ENCODE data around the gene ZNF785. TPM values are rescaled to one million over a fixed set of nuclear protein-coding genes. Genes with fewer than 3 reads are reported as not detected.

Gene ZNF785
- total and polyA plus RNA-seq, 2 of the 13 experiments (the other 11 are each of a cell fraction or from before 2014, with no cell fraction given) = 0.01 TPM; not detected in 1

- TF ChIP-seq CSRNP2 (CRISPR knock-in tag; conservative IDR thresholded peaks at IDR 0.05; ENCODE audit: low read depth) (no peak), ZBTB2 (CRISPR knock-in tag; IDR thresholded peaks at IDR 0.05; ENCODE audit: low read depth) (no peak), RFXANK (CRISPR knock-in tag; IDR thresholded peaks at IDR 0.05) (0 out of 2 replicates have a peak, but pooled peaks have one; percentile 39), TAF1 (CRISPR knock-in tag; IDR thresholded peaks at IDR 0.05) (no peak), KLF13 (CRISPR knock-in tag; IDR thresholded peaks at IDR 0.05) (no peak), RARG (CRISPR knock-in tag; IDR thresholded peaks at IDR 0.05; ENCODE audit: low read depth) (no peak), PHF20 (CRISPR knock-in tag; IDR thresholded peaks at IDR 0.05) (0 out of 2 replicates have a peak, but pooled peaks have one; percentile 19), MBNL3 (CRISPR knock-in tag; conservative IDR thresholded peaks at IDR 0.05) (no peak), CSRNP1 (CRISPR knock-in tag; IDR thresholded peaks at IDR 0.05) (no peak), ZNF652 (CRISPR knock-in tag; IDR thresholded peaks at IDR 0.05; ENCODE audit: borderline replicate concordance, low read depth) (no peak), ZFP91 (CRISPR knock-in tag; IDR thresholded peaks at IDR 0.05; ENCODE audit: borderline replicate concordance) (no peak; the same call in 1 of the 2 replicates), HHEX (CRISPR knock-in tag; IDR thresholded peaks at IDR 0.05) (no peak), NR3C1 (CRISPR knock-in tag; IDR thresholded peaks at IDR 0.05) (no peak), ATF1 (CRISPR knock-in tag; IDR thresholded peaks at IDR 0.05) (no peak), MATR3 (CRISPR knock-in tag; IDR thresholded peaks at IDR 0.05) (no peak)
Measured at GRCh38 chr16:30628628-30629540, 43.4 kb upstream of the ZNF785 start (continued).
